Neuron (in vitro differentiated cells): Measurements from ENCODE around the gene INAFM2.

Experiments
- H2AFZ ChIP-seq: one replicate; pipeline ENCODE4 v1.6.1; 2013; ENCODE audit warnings: low read depth, mild to moderate bottlenecking, inconsistent platforms, low read length, moderate library complexity
- H3K27me3 ChIP-seq: one replicate; pipeline ENCODE4 v1.6.1; 2013; ENCODE audit warnings: low read length; ENCODE audit not compliant: insufficient read depth
- H3K36me3 ChIP-seq: one replicate; pipeline ENCODE4 v1.6.1; 2013; ENCODE audit warnings: low read length; ENCODE audit not compliant: insufficient read depth
- H3K4me1 ChIP-seq: one replicate; pipeline ENCODE4 v1.6.1; 2013; ENCODE audit warnings: low read length; ENCODE audit not compliant: insufficient read depth
- H3K4me3 ChIP-seq: 2 replicates; pipeline ENCODE4 v1.5.1; 2013; ENCODE audit warnings: mild to moderate bottlenecking, low read length, moderate library complexity
- H3K9me3 ChIP-seq: one replicate; pipeline ENCODE4 v1.6.1; 2013; ENCODE audit warnings: low read length

The INAFM2 gene

GRCh38 chr15:40302981-40303380 lies 20.5 kb upstream of the INAFM2 start:
- Histone ChIP-seq H2AFZ (no peak overlapping the region), H3K27me3 (no peaks in the 10 kb centered on the region), H3K4me3 (no peak overlapping the region), H3K9me3 (peaks cover 4% of the 10 kb centered on the region), H3K36me3 (no peaks in the 10 kb centered on the region), H3K4me1 (peaks cover 9% of the 10 kb centered on the region)

DNA sequence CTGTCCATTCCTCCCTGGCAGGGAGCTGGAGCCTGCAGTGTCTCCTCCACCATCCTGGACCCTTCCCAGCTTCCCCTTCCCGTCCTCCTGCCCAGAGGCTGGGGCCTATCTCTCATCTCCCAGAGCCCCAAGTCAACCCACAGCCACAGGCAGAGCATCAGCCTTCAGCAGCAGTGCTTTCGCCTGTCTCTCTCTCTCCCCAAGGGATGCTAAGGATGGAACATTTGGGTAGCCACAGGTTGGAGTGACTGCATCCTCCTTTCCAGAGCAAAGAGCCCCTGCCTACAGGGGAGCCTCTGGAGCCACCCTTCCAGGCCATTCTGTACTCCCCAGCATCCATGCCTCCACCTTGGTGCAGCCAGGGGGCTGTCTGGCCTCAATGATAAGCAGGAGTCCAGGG lies 19.9 kb upstream of the INAFM2 start:
- Histone ChIP-seq H3K27me3 (no peaks in the 10 kb centered on the region), H3K4me1 (peaks cover 11% of the 10 kb centered on the region), H3K9me3 (peaks cover 4% of the 10 kb centered on the region), H3K4me3 (no peak overlapping the region), H3K36me3 (no peaks in the 10 kb centered on the region), H2AFZ (no peak overlapping the region)

DNA sequence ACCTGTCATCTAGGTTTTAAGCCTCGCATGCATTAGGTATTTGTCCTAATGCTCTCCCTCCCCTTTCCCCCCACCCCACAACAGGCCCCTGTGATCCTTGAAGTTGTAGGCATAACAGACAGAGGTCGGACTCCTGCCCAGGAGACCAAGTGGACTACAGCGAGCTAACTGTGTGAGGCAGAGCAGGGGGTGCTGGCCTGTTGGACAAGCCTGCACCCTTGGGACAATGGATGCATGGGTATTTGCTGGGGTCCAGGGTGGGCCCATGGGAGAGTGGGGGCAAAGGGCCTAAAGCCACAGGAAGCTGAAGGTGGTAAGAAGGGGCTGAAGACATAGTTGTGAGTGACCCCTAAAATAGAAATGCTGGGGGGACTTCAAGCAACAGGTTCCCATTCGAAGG lies 18.2 kb upstream of the INAFM2 start:
- no peak overlapping the region for H2AFZ ChIP-seq
- H3K36me3 ChIP-seq = no peaks in the 10 kb centered on the region
- H3K4me3 ChIP-seq = no peak overlapping the region
- no peaks in the 10 kb centered on the region for H3K27me3 ChIP-seq
- H3K4me1 ChIP-seq = peaks cover 25% of the 10 kb centered on the region
- H3K9me3 ChIP-seq = peaks cover 2% of the 10 kb centered on the region

GRCh38 chr15:40306371-40306770 lies 17.1 kb upstream of the INAFM2 start:
- Histone ChIP-seq H3K9me3 (no peaks in the 10 kb centered on the region), H3K4me1 (peaks cover 25% of the 10 kb centered on the region), H2AFZ (no peak overlapping the region), H3K27me3 (no peaks in the 10 kb centered on the region), H3K4me3 (no peak overlapping the region), H3K36me3 (no peaks in the 10 kb centered on the region)

DNA sequence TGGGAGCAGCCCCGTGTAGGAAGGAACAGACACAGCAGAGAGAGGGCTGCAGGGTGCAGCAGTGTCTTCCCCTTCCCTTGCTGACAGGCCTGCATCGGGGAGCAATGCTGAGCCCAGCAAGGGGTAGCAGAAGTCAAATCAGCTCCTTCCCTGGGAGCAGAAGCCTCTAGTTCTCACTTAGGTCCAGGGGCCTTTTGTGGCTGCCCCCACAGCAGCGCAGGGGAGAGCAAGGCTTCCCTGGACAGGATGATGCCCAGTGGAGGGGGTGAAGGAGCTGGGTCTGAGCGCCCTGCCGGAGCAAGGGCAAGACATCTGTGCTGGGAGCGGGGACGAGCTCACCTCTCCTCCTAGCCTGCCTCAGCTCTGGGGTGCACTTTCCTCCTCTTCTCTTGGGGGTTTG lies 16.6 kb upstream of the INAFM2 start:
- Histone ChIP-seq H3K36me3 (no peaks in the 10 kb centered on the region), H3K27me3 (no peaks in the 10 kb centered on the region), H3K9me3 (no peaks in the 10 kb centered on the region), H3K4me3 (no peak overlapping the region), H3K4me1 (peaks cover 25% of the 10 kb centered on the region), H2AFZ (no peak overlapping the region)

- H3K27me3 ChIP-seq = no peaks in the 10 kb centered on the region
- H2AFZ ChIP-seq = no peak within 1 kb of the TSS
- H3K4me3 ChIP-seq = no peak within 1 kb of the TSS
- H3K36me3 ChIP-seq = no peaks in the 10 kb centered on the region
- peaks cover 25% of the 10 kb centered on the region for H3K4me1 ChIP-seq
- H3K9me3 ChIP-seq = no peaks in the 10 kb centered on the region
These were observed 15.9 kb upstream of the INAFM2 start, which contains the start of gene PLCB2 for GRCh38 chr15:40307421-40308211. Gene PLCB2 (minus strand): TSS chr15:40307935. CDS start chr15:40307672, 263 bp downstream.

DNA sequence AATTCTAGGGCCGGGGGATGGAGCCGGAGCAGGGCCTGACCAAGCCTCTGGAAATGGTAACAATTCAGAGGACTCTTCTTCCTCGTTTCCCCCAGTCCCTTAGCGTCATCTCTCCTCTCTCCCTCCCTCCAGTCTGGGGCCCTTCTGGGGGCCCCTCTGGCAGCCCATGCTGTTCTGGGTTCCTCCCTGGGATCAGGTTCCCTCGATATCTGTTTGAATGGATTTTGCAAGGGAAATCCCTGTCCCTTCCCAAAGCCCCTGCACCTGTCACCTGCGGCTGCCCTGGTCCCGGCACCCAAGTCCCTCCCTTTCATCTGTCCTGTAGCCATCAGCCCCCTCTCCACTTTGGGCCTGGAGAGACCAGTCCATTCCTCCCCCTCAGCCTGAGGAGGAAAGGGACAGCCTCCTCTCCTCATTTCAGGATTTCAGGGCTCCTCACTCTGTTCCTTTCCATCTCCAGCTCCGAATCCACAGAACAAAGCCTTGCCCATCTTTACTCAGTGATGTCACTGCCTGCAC lies 14.1 kb upstream of the INAFM2 start:
- Histone ChIP-seq H2AFZ (no peak overlapping the region), H3K36me3 (no peaks in the 10 kb centered on the region), H3K4me1 (peaks cover 25% of the 10 kb centered on the region), H3K9me3 (no peaks in the 10 kb centered on the region), H3K27me3 (no peaks in the 10 kb centered on the region), H3K4me3 (no peak overlapping the region)

GRCh38 chr15:40310001-40310959 lies 13.2 kb upstream of the INAFM2 start:
- H2AFZ ChIP-seq = no peak overlapping the region
- no peaks in the 10 kb centered on the region for H3K27me3 ChIP-seq
- no peaks in the 10 kb centered on the region for H3K9me3 ChIP-seq
- no peaks in the 10 kb centered on the region for H3K36me3 ChIP-seq
- H3K4me1 ChIP-seq = peaks cover 25% of the 10 kb centered on the region
- H3K4me3 ChIP-seq = no peak overlapping the region

DNA sequence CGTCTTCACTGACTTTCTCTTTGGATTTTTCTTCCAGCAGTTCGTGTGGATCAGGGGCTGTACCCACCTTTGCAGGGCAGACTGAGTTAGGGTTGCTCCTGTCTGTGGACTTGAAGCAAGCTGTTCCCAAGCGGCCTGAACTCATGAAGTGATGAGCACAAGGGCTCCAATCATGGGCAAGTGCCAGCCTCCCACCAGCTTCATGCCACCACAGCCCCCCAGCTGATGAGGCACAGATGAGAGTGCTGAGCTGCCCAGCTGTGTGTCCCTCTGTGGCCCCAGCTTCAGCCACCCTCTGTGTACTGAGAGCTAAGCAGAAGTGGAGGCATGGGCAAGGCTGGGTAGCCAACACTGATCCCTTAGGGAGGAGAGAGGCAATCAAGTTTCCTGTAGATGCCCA lies 12.5 kb upstream of the INAFM2 start:
- Histone ChIP-seq H3K36me3 (no peaks in the 10 kb centered on the region), H2AFZ (no peak overlapping the region), H3K4me3 (no peak overlapping the region), H3K9me3 (no peaks in the 10 kb centered on the region), H3K4me1 (peaks cover 25% of the 10 kb centered on the region), H3K27me3 (peaks cover under 1% of the 10 kb centered on the region)

DNA sequence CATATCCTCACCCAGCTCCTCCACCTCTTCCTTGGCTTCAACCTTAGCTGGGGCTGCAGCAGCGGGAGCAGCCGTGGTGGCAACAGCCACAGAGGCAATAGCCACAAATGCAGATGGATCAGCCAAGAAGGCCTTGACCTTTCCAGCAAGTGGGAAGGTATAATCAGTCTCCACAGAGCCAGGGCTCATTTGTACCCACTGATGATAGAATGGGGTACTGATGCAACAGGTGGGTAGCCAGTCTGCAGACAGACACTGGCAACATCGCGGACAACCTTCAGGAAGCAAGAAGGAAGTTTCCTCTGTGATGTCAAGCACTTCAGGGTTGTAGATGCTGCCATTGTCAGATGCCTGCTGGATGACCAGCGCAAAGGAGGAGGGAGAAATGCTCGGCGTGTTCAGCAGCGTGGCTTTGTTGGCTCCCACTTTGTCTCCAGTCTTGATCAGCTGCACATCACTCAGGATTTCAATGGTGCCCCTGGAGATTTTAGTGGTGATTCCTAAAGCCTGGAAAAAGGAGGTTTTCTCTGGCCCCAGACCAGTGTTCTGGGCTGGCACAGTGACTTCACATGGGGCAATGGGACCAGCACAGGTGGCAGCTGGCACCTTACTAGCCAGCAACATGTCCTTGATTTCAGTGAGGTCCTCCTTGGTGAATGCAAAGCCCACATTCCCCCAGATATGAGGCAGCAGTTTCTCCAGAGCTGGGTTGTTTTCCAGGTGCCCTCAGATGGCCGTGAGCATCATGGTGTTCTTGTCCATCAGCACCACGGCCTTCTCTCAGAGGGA lies 10.9 kb upstream of the INAFM2 start:
- Histone ChIP-seq H3K9me3 (no peaks in the 10 kb centered on the region), H3K36me3 (no peaks in the 10 kb centered on the region), H2AFZ (no peak overlapping the region), H3K27me3 (peaks cover 5% of the 10 kb centered on the region), H3K4me1 (peaks cover 20% of the 10 kb centered on the region), H3K4me3 (no peak overlapping the region)

DNA sequence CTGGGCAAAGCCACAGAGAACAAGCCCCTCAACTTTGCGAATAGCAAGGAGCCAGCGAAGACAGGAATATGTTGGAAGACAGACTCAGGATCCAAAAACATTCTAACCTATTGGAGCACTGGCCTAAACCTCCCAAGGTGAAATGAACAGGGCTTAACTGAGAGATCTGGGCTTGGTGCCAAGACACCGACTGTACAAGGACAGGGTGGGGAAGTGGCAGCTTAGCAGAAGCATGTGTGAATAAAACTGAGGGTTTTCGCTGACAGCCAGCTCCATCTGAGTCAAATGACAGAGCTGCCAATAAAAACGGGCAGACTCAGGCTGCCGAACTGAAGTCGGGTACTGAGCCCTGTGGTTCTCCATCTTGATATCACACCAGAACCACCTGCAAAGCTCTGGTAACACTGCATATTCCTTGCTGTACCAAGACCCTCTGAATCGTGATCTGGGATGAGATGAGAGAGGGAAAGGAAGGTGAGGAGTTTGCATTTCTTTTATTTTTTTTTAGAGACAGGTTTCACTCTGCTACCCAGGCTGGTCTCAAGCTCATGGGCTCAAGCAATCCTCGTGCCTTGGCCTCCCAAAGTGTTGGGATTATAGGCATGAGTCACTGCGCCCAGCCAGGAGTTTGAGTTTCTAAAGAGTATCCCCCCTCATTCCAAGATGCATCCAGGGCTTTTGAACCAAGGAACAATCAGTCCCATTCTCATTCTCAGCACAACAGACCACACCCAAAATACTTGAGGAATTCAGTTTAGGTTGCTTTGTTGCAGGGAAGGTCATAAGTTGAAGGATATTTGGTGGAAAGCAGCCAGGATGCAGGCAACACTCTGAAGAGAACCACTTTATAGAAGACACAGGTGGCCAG lies 9.7 kb upstream of the INAFM2 start:
- H2AFZ ChIP-seq = no peak overlapping the region
- H3K4me3 ChIP-seq = no peak overlapping the region
- peaks cover 12% of the 10 kb centered on the region for H3K4me1 ChIP-seq
- H3K36me3 ChIP-seq = no peaks in the 10 kb centered on the region
- no peaks in the 10 kb centered on the region for H3K9me3 ChIP-seq
- peaks cover 5% of the 10 kb centered on the region for H3K27me3 ChIP-seq

DNA sequence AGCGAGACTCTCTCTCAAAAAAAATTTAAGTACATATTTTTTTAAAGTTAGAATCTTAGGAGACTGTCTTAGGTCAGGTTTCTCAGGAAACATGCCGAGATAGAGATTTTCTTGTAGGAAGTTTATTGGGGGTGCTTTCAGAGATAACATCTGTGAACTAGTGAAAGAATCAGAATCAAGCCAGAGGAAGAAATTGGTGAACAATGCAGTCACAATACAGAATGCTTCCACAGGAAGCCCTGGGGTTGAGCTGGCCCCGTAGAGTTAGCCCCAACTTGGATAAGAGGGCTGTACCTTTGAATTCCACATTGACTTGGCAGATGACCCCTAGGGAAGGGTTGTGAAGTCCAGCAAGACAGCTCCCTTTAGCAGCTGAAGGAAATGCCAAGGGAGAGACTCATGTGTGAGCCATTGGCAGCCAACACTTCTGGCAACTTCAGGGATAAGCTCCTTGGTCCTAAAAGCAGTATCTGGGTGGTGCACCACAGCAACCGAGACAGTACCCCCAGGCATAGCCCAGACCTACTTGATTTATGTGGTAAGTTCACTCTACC lies 8.7 kb upstream of the INAFM2 start:
- Histone ChIP-seq H2AFZ (no peak overlapping the region), H3K4me3 (no peak overlapping the region), H3K27me3 (peaks cover 5% of the 10 kb centered on the region), H3K36me3 (no peaks in the 10 kb centered on the region), H3K9me3 (no peaks in the 10 kb centered on the region), H3K4me1 (peaks cover 2% of the 10 kb centered on the region)
